ENCODE data around the gene SHOC2. TPM values are rescaled to one million over a fixed set of nuclear protein-coding genes. Genes with fewer than 3 reads are reported as not detected.

The SHOC2 gene
- total RNA-seq: 10 to 100 TPM; 39.3 to 68.2 (median 49.1) TPM
- polyA plus RNA-seq: 10 to 100 TPM; 18.6 to 22.4 TPM
- long read RNA-seq, donor 1, transcript SHOC2-202 (9 exons, 3,943 nt): major isoform, 29 of 62 reads
- long read RNA-seq, donor 1, partial matches to known transcripts: 16 of 62 reads
- long read RNA-seq, donor 1, other reads (novel, unspliced or antisense): 16 of 62 reads
- long read RNA-seq, donor 2, transcript SHOC2-202 (9 exons, 3,943 nt): major isoform, 34 of 65 reads
- long read RNA-seq, donor 2, partial matches to known transcripts: 20 of 65 reads
- long read RNA-seq, donor 2, other reads (novel, unspliced or antisense): 11 of 65 reads
- long read RNA-seq, donor 3, transcript SHOC2-202 (9 exons, 3,943 nt): major isoform, 36 of 98 reads
- long read RNA-seq, donor 3, partial matches to known transcripts: 29 of 98 reads
- long read RNA-seq, donor 3, other reads (novel, unspliced or antisense): 32 of 98 reads

- Histone ChIP-seq H3K36me3 (peaks cover 0 to 12% (median 0%) of the 10 kb centered on the region in 9 donors), H3K4me3 (peak within 1 kb of the TSS; percentile 59 to 79 (median 70)), H3K9me3 (no peaks in the 10 kb centered on the region), H3K4me1 (peaks cover 7 to 60% (median 47%) of the 10 kb centered on the region in 9 donors), H3K27ac (peak within 1 kb of the TSS; percentile 93 to 99 (median 97)), H3K27me3 (no peaks in the 10 kb centered on the region)
- intact Hi-C loops (cut with DNase I): loop anchor here in 3 of 10 donors (2.0 to 10.0 kb wide), 3 partner anchors 49 to 915 kb away; partner anchors contain the start of genes ADD3 (in 1 of the 3), DUSP5 (in 1 of the 3) and PDCD4 (in 1 of the 3)
- peak in 7 of 9 donors; percentile 12 to 54 (median 29) for TF ChIP-seq CTCF (IDR thresholded peaks at IDR 0.05)
- DNase-seq: peak; percentile 98 to 99
- ATAC-seq: peak; percentile 15 to 75 (median 30)
- 0% methylated on average over 33 to 60 of the region's 61 CpGs for WGBS, 2 donors
These were observed at the start of gene SHOC2 for GRCh38 chr10:110919349-110919931. SHOC2 (plus strand) TSS chr10:110919604; CDS start chr10:110964359, 44,755 bp downstream.

- intact Hi-C loops (cut with DNase I): loop anchor here in 9 of 10 donors (2.0 to 10.0 kb wide), 10 partner anchors 39 to 564 kb away; partner anchors contain the start of genes BBIP1 (in 1 of the 9) and SHOC2 (in 1 of the 9)
- Histone ChIP-seq H3K4me1 (peaks cover 0 to 80% (median 28%) of the 10 kb centered on the region in 9 donors), H3K4me3 (peak overlapping the region; percentile 83 to 99 (median 94)), H3K27ac (peak overlapping the region; percentile 92 to 99 (median 97)), H3K27me3 (no peaks in the 10 kb centered on the region), H3K36me3 (peaks cover 0 to 1% (median 0%) of the 10 kb centered on the region in 9 donors), H3K9me3 (no peaks in the 10 kb centered on the region)
- WGBS, 2 donors: 54 to 60% methylated on average over 13 of the region's 13 CpGs
- ATAC-seq (peak in 1 of 8 donors; percentile 3), DNase-seq (peak in 1 of 2 donors; percentile 20)
- TF ChIP-seq CTCF (IDR thresholded peaks at IDR 0.05): no peak
These were observed 48.5 kb upstream of the SHOC2 start for GRCh38 chr10:110870823-110871297.

- H3K4me3 ChIP-seq: peak within 1 kb of the TSS; percentile 83 to 99 (median 94)
- H3K27me3 ChIP-seq: no peaks in the 10 kb centered on the region
- ATAC-seq (peak; percentile 95 to 98 (median 96)), DNase-seq (peak; percentile 100)
- H3K9me3 ChIP-seq: no peaks in the 10 kb centered on the region
- WGBS, 2 donors: 0% methylated on average over 47 of the region's 47 CpGs
- peaks cover 0 to 8% (median 0%) of the 10 kb centered on the region in 9 donors for H3K36me3 ChIP-seq
- no peak for TF ChIP-seq CTCF (IDR thresholded peaks at IDR 0.05)
- H3K27ac ChIP-seq: peak within 1 kb of the TSS; percentile 92 to 99 (median 97)
- intact Hi-C loops (cut with DNase I): loop anchor here in 9 of 10 donors (2.0 to 10.0 kb wide), 10 partner anchors 39 to 564 kb away; partner anchors contain the start of genes BBIP1 (in 1 of the 9) and SHOC2 (in 1 of the 9)
- H3K4me1 ChIP-seq: peaks cover 0 to 79% (median 24%) of the 10 kb centered on the region in 9 donors
These were observed 47.9 kb upstream of the SHOC2 start, which contains the start of gene PDCD4 for GRCh38 chr10:110871298-110872084. PDCD4 (plus strand) TSS chr10:110871928; CDS start chr10:110876028, 4,100 bp downstream.
